ENCODE measurements around the gene PLEKHA6.

Gene PLEKHA6

DNA sequence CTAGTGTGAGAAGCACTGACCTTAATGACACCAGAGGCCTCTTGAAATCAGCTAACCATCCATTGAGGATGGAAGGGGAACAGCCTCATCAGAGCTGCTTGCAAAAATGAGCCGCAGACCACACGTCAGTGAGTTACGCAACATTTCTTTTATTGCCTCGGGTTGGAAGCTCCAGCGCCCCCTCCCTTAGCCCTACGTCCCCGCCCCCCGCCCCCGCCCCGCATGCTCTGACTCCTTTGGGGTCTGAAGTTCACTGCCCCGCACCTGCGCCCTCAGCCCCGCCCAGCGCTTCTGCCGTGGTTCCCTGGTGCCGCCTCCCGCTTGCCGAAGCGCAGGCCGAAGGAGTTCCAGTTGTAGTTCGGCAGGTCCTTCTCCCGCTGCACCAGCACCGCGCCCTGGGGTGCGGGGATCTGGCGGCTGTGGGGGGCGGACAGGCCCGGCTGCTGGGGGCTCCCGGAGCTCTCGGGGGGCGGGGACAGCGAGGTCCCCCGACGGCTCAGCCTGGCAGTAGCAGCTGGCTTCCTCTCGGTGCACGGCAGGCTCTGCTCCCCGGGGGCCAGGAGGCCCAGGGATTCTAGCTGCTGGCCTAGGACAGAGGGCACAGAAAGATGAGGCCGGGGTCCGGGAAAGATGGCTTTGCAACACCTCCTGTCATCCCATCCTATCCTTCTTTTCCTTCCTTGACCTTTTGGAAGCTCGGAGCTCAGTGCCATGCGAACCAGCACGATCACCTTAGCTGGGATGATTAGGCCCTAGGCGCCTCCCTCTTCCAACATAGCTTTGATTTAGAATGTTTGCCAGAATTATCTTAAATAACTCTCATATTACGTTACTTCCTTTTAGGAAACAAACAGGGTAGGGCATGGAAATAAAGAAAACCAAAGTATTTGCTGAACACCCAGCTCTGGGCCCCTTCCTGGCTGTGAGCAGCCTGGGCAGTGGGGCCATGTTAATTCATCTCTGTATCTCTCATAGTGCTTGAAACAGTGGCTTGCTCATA, 169.2 kb downstream of the PLEKHA6 start:
- DNase-seq (ENCODE audit: low spot score), result peak; percentile 83

DNA sequence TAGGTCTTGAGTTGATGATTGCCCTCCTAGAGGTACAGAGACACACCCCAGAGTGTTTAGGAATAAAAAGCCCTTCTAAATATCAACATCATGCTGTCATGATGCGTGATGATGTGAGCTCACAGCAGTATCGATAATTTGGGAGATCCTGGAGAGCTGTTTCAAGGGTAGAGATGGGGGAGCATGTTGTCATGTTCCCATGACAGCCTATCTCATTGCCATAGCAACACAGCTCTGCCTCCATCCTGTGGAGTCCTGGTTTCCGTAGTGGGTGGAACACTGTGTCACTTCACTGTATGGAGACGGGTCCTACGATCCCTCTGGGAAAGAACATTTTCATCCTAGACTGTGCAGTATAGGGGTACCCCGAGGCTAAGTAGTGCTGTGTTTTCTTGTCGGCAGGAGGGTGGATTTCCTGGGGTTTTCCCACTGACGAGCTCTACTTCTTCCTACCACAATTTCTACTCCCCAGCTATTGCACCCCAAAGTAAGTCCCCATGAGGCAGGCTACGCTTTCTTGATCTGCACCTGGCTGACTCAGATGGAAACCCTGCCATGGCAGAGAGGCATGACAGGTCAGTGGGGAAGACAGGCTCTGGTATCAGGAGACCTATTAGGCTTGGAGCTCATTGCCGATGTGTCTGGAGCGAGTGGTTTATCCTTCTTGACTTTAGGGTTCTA, 170.6 kb downstream of the PLEKHA6 start:
- no peak for DNase-seq (ENCODE audit: low spot score)

DNA sequence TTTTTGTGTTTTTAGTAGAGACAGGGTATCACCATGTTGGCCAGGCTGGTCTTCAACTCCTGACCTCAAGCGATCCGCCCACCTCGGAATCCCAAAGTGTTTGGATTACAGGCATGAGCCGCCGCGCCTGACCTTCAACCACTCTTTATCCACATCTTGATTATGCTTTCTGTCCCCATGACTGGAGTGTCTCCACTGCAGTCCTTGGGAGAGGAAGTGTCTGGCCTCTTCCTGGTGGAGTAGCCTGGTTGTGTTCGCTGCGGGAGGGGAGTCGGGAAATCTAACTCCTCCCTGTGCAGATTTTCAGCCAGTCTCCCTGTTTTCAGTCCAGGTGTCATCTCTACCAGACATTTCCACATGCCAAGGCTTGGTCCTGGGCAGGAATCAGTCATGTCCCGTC, 173.1 kb downstream of the PLEKHA6 start:
- no peak for DNase-seq (ENCODE audit: low spot score)

DNA sequence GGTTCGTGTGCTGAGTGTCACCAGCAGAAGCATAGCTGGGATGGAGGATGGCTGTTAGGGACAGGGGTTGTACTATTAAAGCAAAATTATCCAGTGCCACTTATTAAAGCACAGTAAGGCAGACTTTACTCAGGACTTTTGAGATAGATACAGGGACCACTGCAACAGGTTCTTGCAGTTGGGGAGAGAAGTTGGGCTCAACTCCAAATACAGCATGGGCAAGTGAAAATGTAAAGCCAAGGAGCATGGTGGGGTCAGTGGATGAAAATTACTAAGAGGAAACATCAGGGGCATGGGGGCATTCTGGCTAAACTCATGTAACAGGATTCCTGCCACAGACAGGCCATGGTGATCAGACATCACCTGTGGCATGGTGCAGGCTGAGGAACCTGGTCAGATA, 178.6 kb downstream of the PLEKHA6 start:
- DNase-seq (ENCODE audit: low spot score), result no peak

DNA sequence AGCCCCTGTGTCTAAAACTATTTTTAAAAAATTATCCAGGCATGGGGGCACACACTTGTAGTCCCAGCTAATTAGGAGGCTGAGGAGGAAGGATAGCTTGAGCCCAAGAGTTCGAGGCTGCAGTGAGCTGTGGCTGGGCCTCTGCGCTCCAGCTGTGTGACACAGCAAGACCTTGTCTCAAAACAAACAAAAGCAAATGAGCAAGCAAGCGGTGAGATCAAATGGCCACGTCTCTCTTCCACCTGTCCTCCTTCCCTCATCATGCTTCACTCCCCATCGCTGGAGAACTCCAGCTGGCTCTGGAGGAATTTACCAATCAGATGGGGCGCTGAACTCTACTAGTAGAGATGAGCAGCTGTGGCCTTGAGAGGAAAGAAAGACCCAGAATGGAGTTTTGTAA, 179.6 kb downstream of the PLEKHA6 start:
- DNase-seq (ENCODE audit: low spot score), result no peak

- DNase-seq (ENCODE audit: low spot score), result no peak
Measured at GRCh38 chr1:204178487-204179281, 181.0 kb downstream of the PLEKHA6 start.

DNA sequence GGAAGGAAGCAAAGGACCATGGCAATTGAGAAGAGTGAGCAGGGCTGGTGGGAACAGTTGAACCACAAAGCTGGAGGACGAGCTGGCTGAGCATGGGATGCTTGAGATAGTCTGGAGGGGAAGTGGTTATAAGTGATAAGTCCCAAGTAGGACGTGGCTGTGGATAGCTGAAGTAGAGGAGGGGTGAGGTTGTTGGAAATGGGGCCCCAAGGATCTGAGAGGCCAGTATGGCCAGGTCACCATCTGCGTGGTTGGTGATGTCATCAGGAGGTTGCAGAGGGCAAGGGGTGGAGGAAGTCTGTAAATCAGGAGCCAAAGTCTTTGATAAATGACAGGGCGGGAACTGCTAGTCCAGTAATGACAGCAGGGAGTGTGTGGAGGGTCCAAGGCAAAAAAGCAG, 182.6 kb downstream of the PLEKHA6 start:
- no peak for DNase-seq (ENCODE audit: low spot score)

DNA sequence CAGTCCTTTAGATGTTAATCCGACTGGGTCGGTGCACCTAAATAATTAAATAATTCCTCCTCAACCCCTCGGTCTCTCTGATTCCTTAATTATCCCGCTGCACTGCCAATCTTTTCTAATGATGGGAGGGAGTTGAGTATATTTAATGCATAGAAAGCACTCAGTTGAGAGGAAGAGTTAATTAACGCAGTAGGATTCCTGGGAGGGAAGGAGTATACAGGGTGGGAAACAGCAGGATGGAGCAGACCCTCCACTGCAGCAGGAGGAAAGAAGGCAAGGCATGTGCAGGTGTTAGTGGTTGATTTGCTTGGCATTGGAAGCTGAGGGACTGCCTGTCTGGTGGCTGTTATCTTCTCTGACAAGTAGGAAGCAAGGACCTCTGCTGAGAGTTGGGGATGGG, 183.7 kb downstream of the PLEKHA6 start:
- DNase-seq (ENCODE audit: low spot score), result no peak

DNA sequence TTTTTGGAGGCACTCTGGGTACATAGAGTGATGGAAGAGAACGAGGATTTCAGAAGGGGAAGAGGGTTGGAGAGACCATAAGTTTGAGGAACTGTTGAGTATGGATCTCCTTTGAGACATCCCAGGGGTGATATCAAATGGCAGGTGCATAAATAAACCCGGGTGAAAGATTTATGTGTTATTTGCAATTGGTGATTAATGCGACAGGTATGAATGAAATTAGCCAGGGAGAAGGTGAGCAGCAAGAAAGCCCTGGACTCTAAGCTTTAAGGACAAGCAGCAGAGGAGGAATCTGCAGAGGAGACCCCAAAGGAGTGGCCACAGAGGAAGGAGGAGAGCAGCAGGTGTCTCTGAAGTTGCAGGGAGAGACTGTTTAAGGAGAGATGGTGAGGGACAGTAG, 184.8 kb downstream of the PLEKHA6 start:
- no peak for DNase-seq (ENCODE audit: low spot score)

DNA sequence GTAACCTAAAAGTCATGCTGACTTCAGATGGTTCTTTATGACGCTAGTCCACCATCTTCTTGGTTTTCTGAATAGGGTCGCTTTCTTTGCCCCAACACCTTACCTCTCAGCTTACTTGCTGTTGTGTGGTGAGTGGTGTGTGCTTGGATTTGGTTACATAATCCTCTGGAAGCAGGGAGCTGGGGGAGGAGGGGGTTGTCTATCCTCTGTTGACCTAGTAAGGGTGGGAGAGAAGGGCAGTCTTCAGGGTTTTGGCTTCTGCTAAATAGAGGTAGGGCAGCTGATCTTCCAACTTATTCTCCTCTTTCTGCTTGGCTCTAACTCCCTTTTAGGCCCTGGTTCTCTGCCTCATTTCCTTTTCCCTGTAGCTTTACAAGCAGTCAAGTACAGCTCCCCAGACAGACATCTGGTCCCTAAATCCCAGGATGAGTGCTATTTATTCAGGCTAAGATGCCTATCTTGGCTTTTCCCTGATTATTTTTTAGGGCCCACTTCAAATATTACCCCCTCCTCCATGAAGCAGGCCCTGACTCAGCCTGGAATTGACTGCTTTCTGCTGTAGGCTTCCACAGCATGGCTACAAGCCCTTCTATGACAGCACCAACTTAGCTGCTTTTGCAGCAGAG, 187.2 kb downstream of the PLEKHA6 start:
- DNase-seq (ENCODE audit: low spot score), result peak; percentile 56

- no peak for DNase-seq (ENCODE audit: low spot score)
Measured at GRCh38 chr1:204171751-204172178, 188.0 kb downstream of the PLEKHA6 start.

GRCh38 chr1:204170494-204171155, 189.1 kb downstream of the PLEKHA6 start:
- DNase-seq (ENCODE audit: low spot score), result no peak

DNA sequence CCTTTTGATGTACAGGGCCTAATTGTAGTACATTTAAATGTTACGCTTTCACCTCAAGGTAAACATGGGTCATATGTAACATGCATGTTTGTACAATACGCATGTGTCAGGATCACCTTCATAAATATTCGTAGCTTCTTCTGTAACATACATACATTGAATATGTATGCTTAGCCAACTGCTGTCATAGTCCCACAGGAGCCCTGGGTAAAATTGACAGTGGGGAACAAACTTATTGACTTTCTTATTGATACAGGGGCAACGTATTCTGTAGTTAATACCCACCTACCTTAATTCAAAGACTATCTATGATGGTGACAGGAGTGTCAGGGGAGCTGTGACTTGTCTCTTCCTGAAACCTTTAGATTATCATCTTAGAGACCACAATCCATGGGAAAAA, 189.9 kb downstream of the PLEKHA6 start:
- DNase-seq (ENCODE audit: low spot score), result no peak

Measured in D341Med (cell line).